HG03378 (cell line): Measurements from ENCODE around the gene CUBN.

ENCODE experiments used
- ATAC-seq: cut with Tn5 transposase; IDR thresholded peaks from one replicate; pipeline ENCODE4 v1.9.1; 2021; ENCODE audit warnings: mild to moderate bottlenecking, moderate library complexity; ENCODE audit not compliant: unreplicated experiment

Gene CUBN

GRCh38 chr10:16954280-16955030 is 175.2 kb downstream of the CUBN start:
- ATAC-seq: no peak

- ATAC-seq: no peak
Observed at GRCh38 chr10:16953270-16953669, 176.3 kb downstream of the CUBN start.

DNA sequence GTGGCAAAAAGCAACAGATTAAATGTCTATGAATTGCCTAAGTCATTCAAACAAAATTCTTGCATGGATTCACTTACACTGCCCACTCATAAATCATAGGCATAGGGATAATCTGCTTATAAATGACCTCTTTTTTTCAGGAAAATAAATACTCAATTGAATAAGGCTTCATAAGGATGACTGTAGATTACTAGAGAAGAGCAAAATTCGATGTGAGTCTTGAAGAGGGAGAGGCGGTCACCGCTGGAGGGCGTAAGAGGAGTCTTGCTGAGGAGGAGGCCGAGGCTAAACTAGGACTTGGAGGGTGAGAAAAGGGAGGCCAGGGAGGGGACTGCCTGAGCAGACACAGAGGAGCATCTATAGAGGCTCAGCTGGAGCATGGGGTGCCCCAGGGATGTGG is 177.0 kb downstream of the CUBN start:
- no peak for ATAC-seq

GRCh38 chr10:16952080-16952479 is 177.5 kb downstream of the CUBN start:
- no peak for ATAC-seq

- ATAC-seq: no peak
Observed at GRCh38 chr10:16950656-16951601, 178.7 kb downstream of the CUBN start.

DNA sequence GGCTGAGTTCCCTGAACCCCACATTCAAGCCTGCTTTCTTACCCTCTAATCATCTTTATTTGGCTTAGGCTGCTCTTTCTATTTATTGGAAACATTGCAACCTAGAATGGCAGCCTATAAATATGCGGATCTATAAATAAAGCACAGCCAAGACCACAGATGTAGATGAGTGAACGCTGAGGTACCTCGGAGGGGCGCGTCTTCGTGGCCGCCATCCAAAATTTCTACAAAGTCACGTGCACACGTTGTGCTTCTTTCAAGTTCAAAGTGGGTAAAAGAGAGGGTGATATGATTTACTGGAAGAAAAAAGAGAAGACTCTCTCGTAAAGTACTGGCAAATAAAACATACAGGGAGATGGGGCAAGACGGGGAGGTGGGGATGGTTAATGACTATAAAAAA is 179.8 kb downstream of the CUBN start:
- ATAC-seq: no peak

- ATAC-seq: no peak
Observed at GRCh38 chr10:16948361-16948760, 181.2 kb downstream of the CUBN start.

DNA sequence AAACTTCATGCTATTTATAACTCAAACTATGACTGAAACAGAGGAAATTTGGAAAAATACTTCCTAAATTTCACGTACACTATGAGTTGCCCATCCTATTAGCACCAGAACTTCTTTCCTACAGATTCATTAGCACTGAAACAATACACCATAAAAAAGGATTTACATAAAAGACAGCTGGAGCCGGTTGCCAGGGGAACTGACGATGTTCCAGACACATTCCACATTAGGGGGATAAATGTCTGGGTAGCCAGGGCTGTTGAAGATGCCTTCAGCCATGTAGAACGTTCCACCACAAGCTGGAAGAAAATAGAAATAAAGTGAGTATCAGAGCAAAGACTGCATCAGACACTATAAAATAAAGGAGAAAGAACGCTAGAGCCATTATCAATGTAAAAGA is 182.5 kb downstream of the CUBN start:
- no peak for ATAC-seq

GRCh38 chr10:16945593-16945992 is 184.0 kb downstream of the CUBN start:
- no peak for ATAC-seq

GRCh38 chr10:16944986-16945385 is 184.6 kb downstream of the CUBN start:
- no peak for ATAC-seq

DNA sequence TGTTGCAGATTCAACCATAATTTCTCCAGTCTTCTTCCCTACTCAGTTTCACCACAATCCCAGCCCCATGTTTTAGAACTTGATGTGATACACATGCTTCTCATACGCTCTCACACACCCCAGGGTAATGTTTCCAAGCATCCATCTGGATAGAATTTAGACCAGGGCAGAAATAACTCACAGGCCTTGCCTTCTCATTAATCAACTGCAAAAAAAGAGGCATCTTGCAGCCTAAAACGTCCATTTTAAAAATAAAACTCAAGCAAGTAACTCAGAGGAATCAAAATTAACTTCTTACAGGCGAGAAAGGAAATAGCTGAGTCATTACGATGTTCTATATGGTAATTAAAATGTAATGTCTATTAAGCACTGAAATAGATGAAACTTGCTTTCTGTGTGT is 185.2 kb downstream of the CUBN start:
- ATAC-seq: no peak

- ATAC-seq: no peak
Observed at GRCh38 chr10:16943295-16944285, 186.0 kb downstream of the CUBN start.

DNA sequence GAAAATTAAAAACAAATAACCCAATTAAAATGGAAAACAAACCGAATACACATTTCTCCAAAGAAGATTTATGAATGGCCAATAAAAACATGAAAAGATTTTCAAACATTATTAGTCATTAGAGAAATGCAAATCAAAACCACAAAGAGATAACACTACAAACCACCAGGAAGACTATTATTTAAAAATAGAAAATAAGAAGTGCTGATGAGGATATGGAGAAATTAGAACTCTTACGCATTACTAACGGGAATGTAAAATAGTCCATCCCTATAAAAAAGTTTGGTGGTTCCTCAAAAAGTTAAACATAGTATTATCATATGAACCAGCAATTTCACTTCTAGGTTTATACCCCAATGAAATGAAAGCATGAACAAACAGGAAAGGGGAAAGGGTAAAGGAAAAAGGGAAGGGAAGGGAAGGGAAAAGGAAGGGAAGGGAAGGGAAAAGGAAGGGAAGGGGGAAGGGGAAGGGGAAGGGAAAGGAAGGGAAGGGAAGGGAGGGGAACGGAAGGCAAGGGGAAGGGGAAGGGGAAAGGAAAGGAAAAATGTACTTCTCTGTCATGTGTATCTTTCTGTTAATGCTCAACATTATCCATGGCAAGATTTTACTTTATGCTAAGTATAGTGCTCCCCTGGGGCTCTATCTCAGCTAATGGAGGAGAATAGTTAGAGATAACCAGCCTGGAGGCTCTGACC is 187.1 kb downstream of the CUBN start:
- ATAC-seq: no peak

- ATAC-seq: no peak
Observed at GRCh38 chr10:16941870-16942269, 187.7 kb downstream of the CUBN start.

DNA sequence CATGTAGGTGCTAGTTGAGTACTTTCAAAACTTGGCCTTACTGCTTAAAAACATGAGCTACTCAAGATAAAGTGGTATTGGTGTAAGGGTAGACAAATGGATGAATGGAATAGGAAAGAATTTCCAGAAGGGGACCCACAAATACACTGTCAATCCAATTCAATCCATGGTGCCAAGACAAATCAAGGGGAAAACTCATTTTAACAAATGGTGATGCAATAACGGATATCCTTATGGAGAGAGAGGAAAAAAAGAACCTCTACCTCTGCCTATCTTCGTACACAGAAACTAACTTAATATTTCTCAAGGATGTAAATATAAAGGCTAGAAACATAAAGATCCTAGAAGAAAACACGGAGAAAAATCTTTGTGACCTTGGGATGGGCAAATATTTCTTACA is 188.5 kb downstream of the CUBN start:
- ATAC-seq: no peak

GRCh38 chr10:16938952-16939351 is 190.7 kb downstream of the CUBN start:
- no peak for ATAC-seq

DNA sequence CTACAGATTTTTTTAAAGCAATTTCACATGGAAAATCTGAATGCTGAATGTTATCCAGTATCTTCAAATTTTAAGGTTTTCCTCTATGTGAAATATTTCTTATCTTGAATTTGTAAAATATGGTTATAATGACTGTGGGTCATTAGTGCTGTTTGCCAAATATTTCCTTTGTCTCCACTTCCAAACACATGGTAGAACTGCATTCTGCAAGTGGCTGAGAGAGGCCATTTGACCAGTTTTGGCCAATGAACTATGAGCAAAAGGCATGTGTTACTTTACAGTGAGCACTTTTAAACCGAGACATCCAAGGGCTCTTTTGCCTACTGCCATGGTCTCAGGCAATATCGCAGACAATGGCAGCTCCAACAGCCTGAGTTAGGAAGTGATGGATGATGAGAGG is 195.2 kb downstream of the CUBN start:
- no peak for ATAC-seq

DNA sequence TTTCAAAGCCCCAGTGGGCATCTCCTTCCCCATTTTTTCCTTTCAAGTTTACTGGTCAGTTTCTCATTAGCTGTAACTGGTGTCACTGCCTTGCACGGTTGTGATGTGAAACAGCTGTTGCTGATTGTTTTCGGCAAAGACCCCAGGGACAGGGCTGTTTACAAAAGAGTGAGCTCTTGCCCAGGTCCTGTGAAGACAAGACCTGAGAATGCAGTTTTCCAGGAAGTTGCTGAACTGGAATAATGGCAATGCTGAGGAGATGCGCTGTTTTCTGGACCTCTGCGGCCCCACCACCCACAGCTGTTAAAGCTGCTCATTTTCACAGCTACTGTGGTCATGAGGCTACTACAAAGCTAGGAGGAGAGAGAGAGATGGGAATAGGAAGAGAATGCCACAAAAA is 195.8 kb downstream of the CUBN start:
- no peak for ATAC-seq

DNA sequence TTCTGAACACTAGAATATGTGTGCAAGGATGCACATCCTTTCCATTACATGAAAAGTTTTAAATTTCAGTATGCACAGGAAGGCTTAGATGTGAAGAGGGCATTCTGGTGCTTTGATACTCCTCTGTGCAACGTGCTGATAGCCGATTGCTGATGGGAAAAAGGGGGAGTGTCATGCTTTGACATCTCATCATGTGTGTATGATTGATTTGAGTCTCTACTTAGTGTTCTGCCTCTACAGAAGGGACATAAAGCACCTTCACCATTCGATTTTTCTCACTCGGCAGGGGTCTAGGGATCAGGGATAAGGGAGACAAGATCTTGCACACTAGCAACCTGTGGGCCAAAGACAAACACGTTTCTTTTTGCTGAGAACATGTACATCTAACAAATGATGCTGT is 197.7 kb downstream of the CUBN start:
- no peak for ATAC-seq

- ATAC-seq: no peak
Observed at GRCh38 chr10:16930540-16930939, 199.1 kb downstream of the CUBN start.
